ENCODE data around the gene KL.

KL gene

DNA sequence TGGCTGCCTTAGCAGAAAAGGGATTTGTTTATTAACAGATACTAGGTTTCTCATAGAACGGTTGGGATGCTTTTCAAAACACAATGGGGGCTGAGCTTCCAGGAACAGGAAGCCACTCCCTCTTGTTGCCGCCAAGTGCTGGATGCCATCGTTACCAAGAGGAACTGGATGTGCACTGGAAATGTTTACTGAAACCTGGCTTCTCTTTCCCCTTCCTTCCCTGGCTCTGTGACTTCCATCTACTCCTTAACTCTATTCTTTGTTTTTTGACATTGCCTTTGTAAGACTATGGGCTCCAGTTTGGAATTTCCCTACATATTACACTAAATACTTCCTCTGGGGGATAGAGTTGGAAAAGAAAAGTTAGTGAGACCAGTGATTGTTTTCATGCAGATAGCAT lies 11.7 kb upstream of the KL start:
- H3K4me1 ChIP-seq (ENCODE audit: control insufficient read depth in 1 of 2, insufficient read depth in 2 of 2, low read length in 2 of 2) = no peaks in the 10 kb centered on the region
- no peaks in the 10 kb centered on the region for H3K27me3 ChIP-seq (ENCODE audit: low read depth, low read length)
- peaks cover 7 to 15% of the 10 kb centered on the region in 2 donors for H3K9me3 ChIP-seq (ENCODE audit: control insufficient read depth in 1 of 2, low read length in 2 of 2)
- H3K4me3 ChIP-seq (ENCODE audit: low read depth in 1 of 2, low read length in 2 of 2) = no peak overlapping the region
- no peaks in the 10 kb centered on the region for H3K36me3 ChIP-seq (ENCODE audit: control insufficient read depth in 1 of 2, insufficient read depth in 2 of 2, low read length in 2 of 2)
- peak overlapping the region; percentile 41 for H3K27ac ChIP-seq (ENCODE audit: low read length)

DNA sequence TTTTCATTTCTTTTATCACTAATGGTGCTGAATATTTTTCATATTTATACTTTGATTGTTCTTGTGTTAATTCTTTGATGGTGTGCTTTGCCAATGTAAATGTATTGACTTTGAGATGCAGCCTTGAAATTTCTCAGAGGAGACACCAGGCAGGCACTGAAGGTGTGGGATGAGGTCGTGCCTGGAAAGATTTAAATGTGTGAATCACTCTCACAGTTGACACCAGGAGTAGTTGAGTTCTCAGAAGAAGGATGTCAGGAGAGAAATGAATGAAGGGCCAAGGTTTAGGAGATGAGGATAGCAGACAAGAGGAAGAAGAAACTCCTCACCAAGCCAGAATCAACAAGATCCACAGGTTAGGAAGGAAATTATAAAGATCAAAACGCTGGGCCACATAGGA lies 10.1 kb upstream of the KL start:
- no peak overlapping the region for H3K27ac ChIP-seq (ENCODE audit: low read length)
- H3K4me1 ChIP-seq (ENCODE audit: control insufficient read depth in 1 of 2, insufficient read depth in 2 of 2, low read length in 2 of 2) = no peaks in the 10 kb centered on the region
- H3K4me3 ChIP-seq (ENCODE audit: low read depth in 1 of 2, low read length in 2 of 2) = no peak overlapping the region
- no peaks in the 10 kb centered on the region for H3K27me3 ChIP-seq (ENCODE audit: low read depth, low read length)
- peaks cover 7 to 15% of the 10 kb centered on the region in 2 donors for H3K9me3 ChIP-seq (ENCODE audit: control insufficient read depth in 1 of 2, low read length in 2 of 2)
- H3K36me3 ChIP-seq (ENCODE audit: control insufficient read depth in 1 of 2, insufficient read depth in 2 of 2, low read length in 2 of 2) = no peaks in the 10 kb centered on the region

DNA sequence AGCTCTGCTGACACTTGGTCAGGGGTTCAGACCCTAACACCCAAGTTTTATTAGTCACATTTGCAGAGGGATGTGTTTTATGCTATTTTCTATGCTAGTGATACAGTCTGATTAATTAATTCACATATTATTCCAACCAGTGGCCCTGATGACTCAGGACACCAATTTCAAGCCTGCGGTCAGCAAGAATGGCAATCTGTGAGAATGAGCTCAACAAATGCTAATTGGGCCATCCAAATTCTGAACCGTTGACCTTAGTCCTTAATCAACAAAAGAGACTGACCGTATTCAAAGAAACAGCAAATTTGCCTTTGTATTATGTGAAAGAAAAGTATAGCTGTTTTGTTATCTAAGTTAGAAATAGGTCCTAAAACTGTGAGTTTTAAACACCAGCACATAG lies 9.6 kb upstream of the KL start:
- Histone ChIP-seq H3K4me3 (ENCODE audit: low read depth in 1 of 2, low read length in 2 of 2) (no peak overlapping the region), H3K9me3 (ENCODE audit: control insufficient read depth in 1 of 2, low read length in 2 of 2) (peaks cover 7 to 15% of the 10 kb centered on the region in 2 donors), H3K36me3 (ENCODE audit: control insufficient read depth in 1 of 2, insufficient read depth in 2 of 2, low read length in 2 of 2) (no peaks in the 10 kb centered on the region), H3K27ac (ENCODE audit: low read length) (no peak overlapping the region), H3K4me1 (ENCODE audit: control insufficient read depth in 1 of 2, insufficient read depth in 2 of 2, low read length in 2 of 2) (no peaks in the 10 kb centered on the region), H3K27me3 (ENCODE audit: low read depth, low read length) (no peaks in the 10 kb centered on the region)

DNA sequence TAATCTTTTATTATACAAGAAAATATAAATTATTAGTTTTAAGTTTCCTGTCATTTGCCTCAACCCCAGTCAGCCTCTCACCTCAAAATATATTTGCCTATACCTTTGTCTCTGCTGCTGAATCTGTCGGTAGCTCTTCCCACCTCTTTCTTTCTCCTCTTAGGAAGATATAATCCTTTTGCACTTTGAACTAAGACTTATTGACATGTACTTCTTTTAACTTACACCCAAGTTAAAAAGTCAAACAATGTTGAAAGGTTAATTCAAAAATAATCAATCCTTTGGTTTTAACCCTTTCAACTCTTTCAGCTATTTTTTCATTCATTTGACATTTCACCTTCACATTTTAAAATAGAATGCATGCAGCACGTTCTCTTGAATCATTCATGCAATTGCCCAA lies 9.0 kb upstream of the KL start:
- H3K36me3 ChIP-seq (ENCODE audit: control insufficient read depth in 1 of 2, insufficient read depth in 2 of 2, low read length in 2 of 2) = no peaks in the 10 kb centered on the region
- no peaks in the 10 kb centered on the region for H3K4me1 ChIP-seq (ENCODE audit: control insufficient read depth in 1 of 2, insufficient read depth in 2 of 2, low read length in 2 of 2)
- H3K4me3 ChIP-seq (ENCODE audit: low read depth in 1 of 2, low read length in 2 of 2) = no peak overlapping the region
- peaks cover 7 to 15% of the 10 kb centered on the region in 2 donors for H3K9me3 ChIP-seq (ENCODE audit: control insufficient read depth in 1 of 2, low read length in 2 of 2)
- no peak overlapping the region for H3K27ac ChIP-seq (ENCODE audit: low read length)
- H3K27me3 ChIP-seq (ENCODE audit: low read depth, low read length) = no peaks in the 10 kb centered on the region

DNA sequence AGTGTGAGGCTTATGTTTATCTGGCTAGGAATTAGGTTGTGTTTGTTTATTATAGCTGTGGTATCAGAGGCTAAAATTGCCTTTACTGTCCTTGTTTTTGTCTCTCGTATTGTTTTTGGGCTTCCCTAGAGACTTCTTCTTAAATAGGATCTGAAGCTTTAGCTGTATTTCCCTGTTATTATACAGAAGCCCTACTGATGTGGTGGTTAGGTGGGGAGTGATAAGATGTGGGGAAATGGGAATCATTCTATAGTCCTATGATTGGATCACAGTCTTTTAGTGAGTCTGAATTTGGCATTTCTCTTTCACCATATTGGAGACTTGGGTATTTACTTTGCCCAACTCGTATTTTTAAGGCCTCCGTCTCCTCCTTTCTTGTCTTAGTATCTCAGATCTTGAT lies 8.3 kb upstream of the KL start:
- Histone ChIP-seq H3K36me3 (ENCODE audit: control insufficient read depth in 1 of 2, insufficient read depth in 2 of 2, low read length in 2 of 2) (no peaks in the 10 kb centered on the region), H3K4me3 (ENCODE audit: low read depth in 1 of 2, low read length in 2 of 2) (peak overlapping the region in 1 of 2 donors; percentile 25), H3K27me3 (ENCODE audit: low read depth, low read length) (no peaks in the 10 kb centered on the region), H3K9me3 (ENCODE audit: control insufficient read depth in 1 of 2, low read length in 2 of 2) (peaks cover 7 to 15% of the 10 kb centered on the region in 2 donors), H3K4me1 (ENCODE audit: control insufficient read depth in 1 of 2, insufficient read depth in 2 of 2, low read length in 2 of 2) (no peaks in the 10 kb centered on the region), H3K27ac (ENCODE audit: low read length) (no peak overlapping the region)

DNA sequence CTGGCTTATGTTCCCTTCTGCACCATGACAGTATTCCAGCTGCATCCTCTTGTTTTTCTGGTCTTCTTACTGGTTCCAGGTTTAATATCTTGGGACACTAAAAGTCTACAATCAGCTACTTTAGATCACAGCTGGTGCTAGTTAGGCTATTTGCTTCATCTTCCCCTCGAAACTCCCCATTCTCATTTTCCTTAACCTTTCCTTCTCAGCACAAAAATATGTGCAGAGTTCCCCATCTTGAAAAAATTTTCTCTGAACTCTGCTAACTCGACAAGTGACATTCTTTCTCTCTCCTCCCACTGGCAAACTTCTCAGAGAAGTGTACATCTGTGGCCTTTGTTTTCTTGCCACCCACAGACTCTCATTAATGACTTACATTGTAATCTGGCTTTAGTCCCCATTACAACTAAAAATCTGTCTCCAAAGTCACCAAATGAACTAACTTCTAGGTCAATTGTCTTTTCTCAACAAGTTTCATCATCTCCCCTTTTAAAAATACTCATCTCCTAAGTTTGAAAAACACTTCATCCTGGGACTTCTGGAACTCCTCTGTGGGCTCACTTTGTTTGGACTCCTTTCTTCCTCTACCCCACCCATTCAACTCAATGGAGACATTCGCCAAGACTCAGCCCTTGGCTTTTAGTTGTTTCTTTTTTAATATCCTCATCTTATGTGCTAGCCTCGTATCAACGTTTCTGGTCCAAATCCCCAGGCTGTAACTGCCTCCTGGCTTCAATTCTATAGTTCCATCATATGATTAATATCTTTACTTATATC lies 7.1 kb upstream of the KL start:
- H3K27ac ChIP-seq (ENCODE audit: low read length) = no peak overlapping the region
- H3K4me1 ChIP-seq (ENCODE audit: control insufficient read depth in 1 of 2, insufficient read depth in 2 of 2, low read length in 2 of 2) = no peaks in the 10 kb centered on the region
- H3K36me3 ChIP-seq (ENCODE audit: control insufficient read depth in 1 of 2, insufficient read depth in 2 of 2, low read length in 2 of 2) = no peaks in the 10 kb centered on the region
- H3K9me3 ChIP-seq (ENCODE audit: control insufficient read depth in 1 of 2, low read length in 2 of 2) = peaks cover 7 to 15% of the 10 kb centered on the region in 2 donors
- no peaks in the 10 kb centered on the region for H3K27me3 ChIP-seq (ENCODE audit: low read depth, low read length)
- H3K4me3 ChIP-seq (ENCODE audit: low read depth in 1 of 2, low read length in 2 of 2) = no peak overlapping the region

DNA sequence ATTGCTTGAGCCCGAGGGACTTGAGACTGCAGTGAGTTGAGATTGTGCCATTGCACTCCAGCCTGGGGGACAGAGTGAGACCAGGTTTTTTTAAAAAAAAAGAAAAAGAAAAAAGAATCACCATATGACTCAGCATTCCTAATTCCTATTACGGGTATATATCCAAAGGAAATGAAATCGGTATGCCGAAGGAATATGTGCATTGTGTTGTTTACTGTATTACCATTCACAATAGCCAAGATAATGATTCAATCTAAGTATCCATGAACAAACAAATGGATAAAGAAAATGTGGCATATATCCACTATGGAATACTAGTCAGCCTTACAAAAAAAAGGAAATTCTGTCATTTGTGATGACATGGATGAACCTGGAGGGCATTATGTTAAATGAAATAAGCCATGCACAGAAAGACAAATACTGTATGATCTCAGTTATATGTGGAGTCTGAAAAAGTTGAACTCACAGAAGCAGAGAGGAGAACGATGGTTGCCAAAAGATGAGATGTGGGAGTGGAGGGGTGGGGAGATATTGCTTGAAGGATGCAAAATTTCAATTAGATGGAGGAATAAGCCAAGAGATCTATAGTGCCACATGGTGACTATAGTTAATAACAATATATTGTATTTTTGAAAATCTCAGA lies 4.3 kb upstream of the KL start:
- no peaks in the 10 kb centered on the region for H3K36me3 ChIP-seq (ENCODE audit: control insufficient read depth in 1 of 2, insufficient read depth in 2 of 2, low read length in 2 of 2)

DNA sequence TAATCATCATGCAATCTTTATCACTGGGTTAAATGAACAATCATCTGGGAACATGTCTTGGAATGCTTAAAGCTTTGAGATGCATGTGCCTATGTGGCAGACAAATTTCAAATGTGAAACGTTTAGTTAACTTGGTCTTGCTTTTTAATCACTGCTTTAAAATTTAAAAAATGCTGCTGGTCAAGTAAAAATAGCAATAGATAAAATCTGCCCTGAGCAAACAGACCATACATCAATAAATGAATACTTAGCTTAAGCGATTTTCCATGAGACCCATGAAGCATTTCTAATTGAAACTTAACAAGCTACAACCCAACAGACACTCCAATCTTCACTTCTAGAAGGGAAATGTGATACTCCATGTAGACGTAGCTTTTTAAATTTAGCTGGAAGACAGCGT lies 1.9 kb upstream of the KL start:
- peaks cover 6% of the 10 kb centered on the region for H3K27me3 ChIP-seq (ENCODE audit: low read depth, low read length)
- H3K36me3 ChIP-seq (ENCODE audit: control insufficient read depth in 1 of 2, insufficient read depth in 2 of 2, low read length in 2 of 2) = no peaks in the 10 kb centered on the region
- no peaks in the 10 kb centered on the region for H3K4me1 ChIP-seq (ENCODE audit: control insufficient read depth in 1 of 2, insufficient read depth in 2 of 2, low read length in 2 of 2)
- no peaks in the 10 kb centered on the region for H3K9me3 ChIP-seq (ENCODE audit: control insufficient read depth in 1 of 2, low read length in 2 of 2)
- H3K4me3 ChIP-seq (ENCODE audit: low read depth in 1 of 2, low read length in 2 of 2) = no peak overlapping the region
- no peak overlapping the region for H3K27ac ChIP-seq (ENCODE audit: low read length)

More for the DNA sequence above, 4.3 kb upstream of the KL start:
- Histone ChIP-seq H3K9me3 (ENCODE audit: control insufficient read depth in 1 of 2, low read length in 2 of 2) (peaks cover 7 to 15% of the 10 kb centered on the region in 2 donors), H3K27ac (ENCODE audit: low read length) (no peak overlapping the region), H3K4me1 (ENCODE audit: control insufficient read depth in 1 of 2, insufficient read depth in 2 of 2, low read length in 2 of 2) (no peaks in the 10 kb centered on the region), H3K4me3 (ENCODE audit: low read depth in 1 of 2, low read length in 2 of 2) (no peak overlapping the region), H3K27me3 (ENCODE audit: low read depth, low read length) (peaks cover 6% of the 10 kb centered on the region)

DNA sequence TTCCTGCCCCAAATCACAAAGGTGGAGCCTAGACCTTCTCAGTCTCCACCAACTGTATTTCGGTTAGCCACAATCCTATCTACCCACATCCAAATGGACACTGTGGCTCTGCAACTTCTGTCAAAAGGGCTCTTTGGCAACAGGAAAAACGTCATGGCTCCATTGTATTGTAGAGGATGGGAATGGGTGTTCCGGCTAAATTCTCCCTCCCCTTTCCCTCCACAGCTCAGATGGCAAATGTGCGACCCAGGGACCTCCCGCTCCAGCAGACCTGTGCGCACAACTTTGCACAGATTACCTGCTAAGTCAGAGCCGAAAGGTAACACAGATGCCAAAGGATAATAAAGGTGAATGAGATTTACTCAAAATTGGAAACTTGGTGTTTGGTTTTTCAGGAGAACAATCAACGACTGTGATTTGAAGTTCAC lies 968 bp upstream of the KL start:
- Histone ChIP-seq H3K4me3 (ENCODE audit: low read depth in 1 of 2, low read length in 2 of 2) (peak overlapping the region in 1 of 2 donors; percentile 58), H3K9me3 (ENCODE audit: control insufficient read depth in 1 of 2, low read length in 2 of 2) (no peaks in the 10 kb centered on the region), H3K4me1 (ENCODE audit: control insufficient read depth in 1 of 2, insufficient read depth in 2 of 2, low read length in 2 of 2) (no peaks in the 10 kb centered on the region), H3K27ac (ENCODE audit: low read length) (peak overlapping the region; percentile 2), H3K27me3 (ENCODE audit: low read depth, low read length) (peaks cover 6% of the 10 kb centered on the region), H3K36me3 (ENCODE audit: control insufficient read depth in 1 of 2, insufficient read depth in 2 of 2, low read length in 2 of 2) (no peaks in the 10 kb centered on the region)

DNA sequence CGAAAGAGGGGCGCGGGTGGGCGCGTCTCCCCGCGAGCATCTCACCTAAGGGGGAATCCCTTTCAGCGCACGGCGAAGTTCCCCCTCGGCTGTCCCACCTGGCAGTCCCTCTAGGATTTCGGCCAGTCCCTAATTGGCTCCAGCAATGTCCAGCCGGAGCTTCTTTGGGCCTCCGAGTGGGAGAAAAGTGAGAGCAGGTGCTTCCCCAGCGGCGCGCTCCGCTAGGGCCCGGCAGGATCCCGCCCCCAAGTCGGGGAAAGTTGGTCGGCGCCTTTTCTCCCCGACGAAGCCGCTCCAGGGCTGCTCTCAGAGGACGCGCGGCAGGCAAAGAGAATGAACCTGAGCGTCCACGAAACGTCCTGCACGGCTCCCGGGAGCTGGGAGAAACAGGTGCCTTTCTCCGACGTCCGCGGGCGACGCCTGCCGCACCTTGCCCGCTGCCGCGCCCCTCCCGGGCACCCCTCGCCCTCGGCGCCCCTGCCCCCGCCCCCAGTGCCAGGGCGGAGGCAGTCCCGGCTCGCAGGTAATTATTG lies 366 bp upstream of the KL start:
- Histone ChIP-seq H3K36me3 (ENCODE audit: control insufficient read depth in 1 of 2, insufficient read depth in 2 of 2, low read length in 2 of 2) (no peaks in the 10 kb centered on the region), H3K4me1 (ENCODE audit: control insufficient read depth in 1 of 2, insufficient read depth in 2 of 2, low read length in 2 of 2) (no peaks in the 10 kb centered on the region), H3K27me3 (ENCODE audit: low read depth, low read length) (peaks cover 6% of the 10 kb centered on the region), H3K4me3 (ENCODE audit: low read depth in 1 of 2, low read length in 2 of 2) (peak overlapping the region; percentile 42 to 58), H3K9me3 (ENCODE audit: control insufficient read depth in 1 of 2, low read length in 2 of 2) (no peaks in the 10 kb centered on the region), H3K27ac (ENCODE audit: low read length) (peak overlapping the region; percentile 2)

DNA sequence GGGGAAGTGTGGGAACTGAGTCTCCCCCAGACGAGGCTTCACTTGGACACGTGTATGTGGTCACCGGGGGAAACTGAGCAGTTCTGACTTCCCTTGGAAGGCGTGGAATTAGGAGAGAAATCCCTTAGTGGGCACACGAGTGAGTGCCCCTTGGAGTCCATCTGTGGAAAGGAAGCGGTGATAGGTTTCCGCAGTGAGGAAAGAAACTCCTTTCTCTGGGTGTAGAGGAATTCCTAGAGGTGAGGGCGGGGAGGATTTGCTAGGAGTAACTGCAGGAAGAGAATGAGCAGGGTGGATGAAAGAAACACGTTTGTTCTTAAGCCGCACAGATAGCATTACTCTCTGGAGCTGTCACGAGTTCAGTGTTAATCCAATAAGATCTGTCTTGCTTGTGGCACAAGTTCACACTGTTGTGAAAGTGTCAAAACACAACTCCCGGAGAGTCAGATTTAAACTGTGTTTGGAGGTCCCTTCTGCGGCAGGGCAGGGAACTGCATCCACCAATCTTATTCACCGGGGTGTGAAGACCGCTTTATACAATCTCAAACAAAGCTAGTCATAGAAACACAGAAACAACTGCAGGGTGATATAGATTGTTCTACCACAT lies 1.2 kb downstream of the KL start:
- no peaks in the 10 kb centered on the region for H3K36me3 ChIP-seq (ENCODE audit: control insufficient read depth in 1 of 2, insufficient read depth in 2 of 2, low read length in 2 of 2)
- no peaks in the 10 kb centered on the region for H3K4me1 ChIP-seq (ENCODE audit: control insufficient read depth in 1 of 2, insufficient read depth in 2 of 2, low read length in 2 of 2)
- peak overlapping the region; percentile 47 to 83 for H3K4me3 ChIP-seq (ENCODE audit: low read depth in 1 of 2, low read length in 2 of 2)
- H3K9me3 ChIP-seq (ENCODE audit: control insufficient read depth in 1 of 2, low read length in 2 of 2) = no peaks in the 10 kb centered on the region
- peaks cover 6% of the 10 kb centered on the region for H3K27me3 ChIP-seq (ENCODE audit: low read depth, low read length)
- H3K27ac ChIP-seq (ENCODE audit: low read length) = peak overlapping the region; percentile 3
